ENCODE data around the gene CACNB2.

Gene CACNB2

DNA sequence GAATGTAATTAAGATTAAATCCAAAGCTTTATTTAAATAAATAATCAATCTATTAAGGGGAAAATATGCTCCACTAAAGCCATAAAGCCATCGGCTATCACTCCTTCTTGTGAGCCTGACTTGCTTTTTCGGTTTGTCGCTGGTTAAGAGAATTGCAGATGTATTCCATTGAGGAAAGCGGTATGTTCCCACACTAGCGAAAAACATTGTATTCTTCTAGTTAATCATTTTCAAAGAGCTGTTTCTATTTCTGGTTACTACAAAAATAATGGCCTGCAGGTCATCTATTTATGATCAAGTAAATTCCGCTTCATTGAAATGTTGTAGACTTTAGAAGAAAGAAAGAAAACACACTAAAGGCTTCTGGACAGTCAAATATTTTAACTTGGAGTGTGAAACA lies 173.4 kb downstream of the CACNB2 start:
- TF ChIP-seq, protein P1, sequence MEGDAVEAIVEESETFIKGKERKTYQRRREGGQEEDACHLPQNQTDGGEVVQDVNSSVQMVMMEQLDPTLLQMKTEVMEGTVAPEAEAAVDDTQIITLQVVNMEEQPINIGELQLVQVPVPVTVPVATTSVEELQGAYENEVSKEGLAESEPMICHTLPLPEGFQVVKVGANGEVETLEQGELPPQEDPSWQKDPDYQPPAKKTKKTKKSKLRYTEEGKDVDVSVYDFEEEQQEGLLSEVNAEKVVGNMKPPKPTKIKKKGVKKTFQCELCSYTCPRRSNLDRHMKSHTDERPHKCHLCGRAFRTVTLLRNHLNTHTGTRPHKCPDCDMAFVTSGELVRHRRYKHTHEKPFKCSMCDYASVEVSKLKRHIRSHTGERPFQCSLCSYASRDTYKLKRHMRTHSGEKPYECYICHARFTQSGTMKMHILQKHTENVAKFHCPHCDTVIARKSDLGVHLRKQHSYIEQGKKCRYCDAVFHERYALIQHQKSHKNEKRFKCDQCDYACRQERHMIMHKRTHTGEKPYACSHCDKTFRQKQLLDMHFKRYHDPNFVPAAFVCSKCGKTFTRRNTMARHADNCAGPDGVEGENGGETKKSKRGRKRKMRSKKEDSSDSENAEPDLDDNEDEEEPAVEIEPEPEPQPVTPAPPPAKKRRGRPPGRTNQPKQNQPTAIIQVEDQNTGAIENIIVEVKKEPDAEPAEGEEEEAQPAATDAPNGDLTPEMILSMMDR (IDR thresholded peaks at IDR 0.05), result no peak

DNA sequence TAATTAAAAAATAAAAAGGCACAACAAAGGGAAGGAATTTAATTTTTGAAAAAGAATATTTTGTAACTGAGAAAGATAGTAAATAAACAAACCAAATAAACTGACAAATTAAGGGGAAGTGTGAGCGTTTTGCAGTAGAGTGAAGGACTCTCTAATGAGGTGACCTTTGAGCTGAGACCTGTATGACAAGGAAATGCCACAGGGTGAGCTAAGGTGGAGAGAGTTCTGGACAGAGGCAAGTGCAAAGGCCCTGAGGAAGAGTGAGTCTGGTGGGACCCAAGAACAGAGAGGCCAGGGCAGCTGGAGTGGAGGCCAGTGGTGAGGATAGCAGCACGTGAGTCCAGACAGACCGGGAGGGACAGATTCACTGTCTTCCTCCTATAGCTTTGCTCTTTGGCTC lies 179.4 kb downstream of the CACNB2 start:
- TF ChIP-seq, protein P1 (IDR thresholded peaks at IDR 0.05), result no peak

DNA sequence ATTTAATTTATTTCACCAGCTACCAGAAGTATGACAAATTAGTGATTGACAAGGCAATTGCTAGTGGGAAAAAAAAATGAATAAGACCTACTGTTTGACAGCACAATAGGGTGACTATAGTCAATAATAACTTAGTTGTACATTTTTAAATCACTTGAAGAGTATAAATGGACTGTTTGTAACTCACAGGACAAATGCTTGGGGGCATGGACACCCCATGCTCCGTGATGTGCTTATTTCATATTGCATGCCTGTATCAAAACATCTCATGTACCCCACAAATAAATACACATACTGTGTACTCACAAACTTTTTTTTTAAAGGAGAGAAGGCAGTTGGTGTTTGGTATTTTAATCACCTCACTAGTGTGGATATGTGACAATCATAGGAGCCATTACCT lies 181.1 kb downstream of the CACNB2 start:
- TF ChIP-seq, protein P1 (IDR thresholded peaks at IDR 0.05), result no peak

DNA sequence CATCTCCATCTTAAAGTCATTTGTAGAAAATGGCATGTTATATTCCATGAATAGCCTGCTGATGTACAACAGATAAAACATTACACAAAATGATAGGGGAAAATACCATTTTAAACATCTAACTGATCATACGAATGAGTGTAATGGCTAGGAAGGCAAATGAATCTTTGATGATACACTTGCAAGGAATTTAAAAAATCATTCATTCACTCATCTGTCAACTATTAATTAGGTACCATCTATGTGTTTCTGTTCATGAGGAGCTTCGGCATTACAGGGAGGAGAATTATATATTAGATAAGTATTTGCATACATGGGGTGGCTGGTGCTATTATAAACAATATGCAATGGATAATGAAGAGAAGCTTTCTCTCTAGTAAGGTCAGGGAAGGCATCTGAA lies 183.7 kb downstream of the CACNB2 start:
- TF ChIP-seq, protein P1 (IDR thresholded peaks at IDR 0.05), result no peak

DNA sequence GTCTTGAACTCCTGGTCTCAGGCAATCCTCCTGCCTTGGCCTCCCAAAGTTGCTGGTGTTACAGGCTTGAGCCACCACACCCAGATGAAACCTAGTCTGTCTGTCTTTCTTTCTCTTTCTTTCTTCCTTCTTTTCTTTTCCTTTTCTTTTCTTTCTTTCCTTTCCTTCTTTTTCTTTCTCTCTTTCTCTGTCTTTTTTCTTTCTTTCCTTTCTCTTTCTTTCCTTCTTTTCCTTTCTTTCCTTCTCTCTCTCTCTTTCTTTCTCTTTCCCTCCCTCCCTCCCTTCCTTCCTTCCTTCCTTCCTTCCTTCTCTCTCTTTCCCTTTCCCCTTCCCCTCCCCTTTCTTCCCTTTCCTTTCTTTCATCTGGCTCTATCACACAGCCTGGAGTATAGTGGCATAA lies 185.2 kb downstream of the CACNB2 start:
- TF ChIP-seq, protein P1 (IDR thresholded peaks at IDR 0.05), result no peak

DNA sequence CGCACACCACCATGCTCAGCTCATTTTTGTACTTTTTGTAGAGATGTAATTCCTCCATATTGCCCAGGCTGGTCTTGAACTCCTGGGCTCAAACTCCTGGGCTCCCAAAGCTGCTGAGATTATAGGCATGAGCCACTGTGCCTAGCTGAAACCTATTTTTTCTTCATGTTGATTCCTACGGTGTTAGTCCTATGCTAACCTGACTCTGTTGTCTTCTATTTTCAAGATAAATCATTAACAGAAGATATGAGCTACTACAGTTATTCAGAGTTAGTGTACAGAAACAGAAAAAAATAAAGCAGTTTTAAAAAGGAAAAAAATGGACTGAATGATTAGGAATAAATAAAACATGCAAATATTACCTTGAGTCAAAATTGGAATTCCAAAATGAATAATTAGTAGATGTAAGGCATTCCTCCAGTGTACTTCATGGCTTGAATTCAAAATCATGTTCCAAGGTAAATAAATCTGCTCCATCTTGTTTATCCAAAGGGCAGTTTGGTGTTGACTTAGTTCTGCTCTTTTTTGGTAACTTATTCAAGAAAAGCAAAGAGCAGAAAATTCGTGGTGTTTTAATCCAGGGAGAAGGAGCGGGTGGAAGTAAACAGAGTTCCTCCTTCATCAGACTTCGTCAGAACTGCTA lies 185.8 kb downstream of the CACNB2 start:
- TF ChIP-seq, protein P1 (IDR thresholded peaks at IDR 0.05), result no peak

DNA sequence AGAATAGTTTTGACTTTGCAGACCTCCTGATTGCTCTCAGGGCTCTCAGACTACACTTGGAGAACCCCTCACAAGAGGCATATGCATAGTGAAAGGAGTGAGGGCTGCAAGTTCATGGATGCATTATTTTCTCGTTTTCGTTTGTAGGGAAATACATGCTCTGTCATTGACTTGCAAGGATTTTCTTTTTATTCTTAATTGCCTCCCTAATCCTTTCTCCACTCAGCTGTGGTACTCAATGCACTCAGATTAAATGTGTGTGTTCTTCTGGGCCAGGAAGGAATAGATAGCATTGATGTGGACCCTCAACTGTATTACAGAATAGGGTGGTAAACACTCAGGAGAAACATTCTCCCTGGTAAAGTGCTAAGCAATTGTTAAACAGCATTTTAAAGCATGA lies 188.7 kb downstream of the CACNB2 start:
- TF ChIP-seq, protein P1 (IDR thresholded peaks at IDR 0.05), result no peak

DNA sequence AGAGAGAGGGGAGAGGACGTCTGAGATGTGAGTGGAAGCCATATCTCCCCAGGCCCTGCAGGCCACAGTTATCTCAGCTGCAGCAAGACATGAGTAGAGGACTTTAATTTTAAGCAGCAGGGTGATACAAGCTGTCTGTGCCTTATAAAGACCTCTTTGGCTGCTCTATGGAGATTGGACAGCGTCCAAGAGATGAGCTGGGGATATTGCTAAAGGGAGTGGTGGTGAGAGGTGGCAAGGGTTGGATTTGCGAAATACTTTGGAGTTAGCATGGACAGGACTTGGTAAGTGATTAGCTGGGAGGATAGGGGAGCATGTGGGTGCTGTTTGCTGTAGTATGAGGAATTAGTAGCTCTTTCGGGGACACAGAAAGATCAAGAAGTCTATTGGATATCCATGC lies 191.8 kb downstream of the CACNB2 start:
- TF ChIP-seq, protein P1 (IDR thresholded peaks at IDR 0.05), result no peak

Measured in LNCAP (cell line).